T-helper 2 cell treated with Interferon-gamma antibody and Interleukin-4, amounts not matched to agents 100 ng/mL and 5 ng/mL, for 36 hours (primary cell): ENCODE data around the gene COL5A3. TPM values are rescaled to one million over a fixed set of nuclear protein-coding genes. Genes with fewer than 3 reads are reported as not detected.
"Not testable (repeated sequence)": the region's sequence is repeated elsewhere in the genome, so short reads cannot be mapped to it uniquely, and the experiment has no call there.

Experiments
- intact Hi-C: fragments of 100-400 bp; cut with micrococcal nuclease; formaldehyde crosslinking; loops from one replicate; pipeline ENCODE4 v1.15.1; 2023
- total RNA-seq: library from RNA; stranded (reverse); gene quantifications from 2 replicates; pipeline ENCODE4 v1.2.3, GENCODE V29; 2022

COL5A3 gene
- total RNA-seq, 1 donor from 2014 or later, result not detected

GRCh38 chr19:9971166-9971897, 39.0 kb downstream of the COL5A3 start:
- intact Hi-C loops, result no loop called here

GRCh38 chr19:9970481-9970880, 39.8 kb downstream of the COL5A3 start:
- intact Hi-C loops, result no loop called here

GRCh38 chr19:9969688-9969975, 40.7 kb downstream of the COL5A3 start:
- intact Hi-C loops, result no loop called here

- intact Hi-C loops, result no loop called here
Measured at GRCh38 chr19:9968820-9969687, 41.2 kb downstream of the COL5A3 start.

- intact Hi-C loops, result no loop called here
Measured at GRCh38 chr19:9967326-9967725, 43.0 kb downstream of the COL5A3 start.

GRCh38 chr19:9966448-9966847, 43.9 kb downstream of the COL5A3 start:
- intact Hi-C loops, result no loop called here

- intact Hi-C loops, result no loop called here
Measured at GRCh38 chr19:9966024-9966423, 44.3 kb downstream of the COL5A3 start.

- intact Hi-C loops, result no loop called here
Measured at GRCh38 chr19:9962623-9963290, 47.5 kb downstream of the COL5A3 start.

GRCh38 chr19:9961103-9961502, 49.2 kb downstream of the COL5A3 start:
- intact Hi-C loops, result no loop called here

GRCh38 chr19:9958379-9958821, 51.9 kb downstream of the COL5A3 start:
- intact Hi-C loops, result no loop called here

- intact Hi-C loops, result no loop called here
Measured at GRCh38 chr19:9956956-9957355, 53.3 kb downstream of the COL5A3 start.

- intact Hi-C loops, result no loop called here
Measured at GRCh38 chr19:9953802-9954542, 56.3 kb downstream of the COL5A3 start.

GRCh38 chr19:9952276-9952675, 58.0 kb downstream of the COL5A3 start:
- intact Hi-C loops, result no loop called here

- intact Hi-C loops, result no loop called here
Measured at GRCh38 chr19:9947441-9947840, 62.9 kb downstream of the COL5A3 start.

- intact Hi-C loops, result not testable (repeated sequence)
Measured at GRCh38 chr19:9946528-9947125, 63.7 kb downstream of the COL5A3 start.

GRCh38 chr19:9945319-9945966, 64.9 kb downstream of the COL5A3 start:
- intact Hi-C loops, result no loop called here

GRCh38 chr19:9943744-9944143, 66.6 kb downstream of the COL5A3 start:
- intact Hi-C loops, result no loop called here

GRCh38 chr19:9941671-9942070, 68.6 kb downstream of the COL5A3 start:
- intact Hi-C loops, result no loop called here

- intact Hi-C loops, result no loop called here
Measured at GRCh38 chr19:9941231-9941630, 69.1 kb downstream of the COL5A3 start.

- intact Hi-C loops, result no loop called here
Measured at GRCh38 chr19:9940778-9941177, 69.5 kb downstream of the COL5A3 start.
